Upper lobe of right lung (tissue), 1 donor: ENCODE results near the gene CDKAL1. TPM values are rescaled to one million over a fixed set of nuclear protein-coding genes. Genes with fewer than 3 reads are reported as not detected.

Experiments used
- ATAC-seq: fragments of 200-7000 bp; cut with Tn5 transposase; one replicate; pipeline ENCODE4 v1.9.1; 2020; ENCODE audit warnings: mild to moderate bottlenecking, moderate library complexity
- DNase-seq: peaks from one replicate; pipeline ENCODE4 v3.0.0-alpha.2; 2020
- H3K27ac ChIP-seq: fragments of 200-600 bp; one replicate; pipeline ENCODE4 v1.8.0; 2022
- H3K27me3 ChIP-seq: fragments of 200-600 bp; one replicate; pipeline ENCODE4 v1.8.0; 2022; ENCODE audit warnings: mild to moderate bottlenecking
- H3K36me3 ChIP-seq: fragments of 200-600 bp; one replicate; pipeline ENCODE4 v1.8.0; 2022
- H3K4me1 ChIP-seq: fragments of 200-600 bp; one replicate; pipeline ENCODE4 v1.8.0; 2022
- H3K4me3 ChIP-seq: fragments of 200-600 bp; one replicate; pipeline ENCODE4 v1.8.0; 2022; ENCODE audit warnings: mild to moderate bottlenecking
- H3K9me3 ChIP-seq: fragments of 200-600 bp; one replicate; pipeline ENCODE4 v1.8.0; 2022
- intact Hi-C: fragments of 100-400 bp; cut with DNase I; formaldehyde crosslinking; loops from one replicate; pipeline ENCODE4 v1.11.0; 2022
- total RNA-seq: library from RNA; stranded (reverse); fragmentation: NEBNext Ultra II Directional; extraction: Animal tissue kit (Norgen Biotek cat#: 25700); gene quantifications from one replicate; pipeline ENCODE4 v1.2.1, GENCODE V29; 2021
- TF ChIP-seq, protein P1 (sequence below): fragments of 200-600 bp; IDR thresholded peaks from one replicate; pipeline ENCODE4 v1.8.0; 2022; ENCODE audit warnings: antibody characterized with exemption
- donor health status: DM: no; HTN: yes; CAD: no; lungs with severe emphysema.

CDKAL1 gene
- total RNA-seq, 1 donor from 2014 or later: 16.0 TPM

DNA sequence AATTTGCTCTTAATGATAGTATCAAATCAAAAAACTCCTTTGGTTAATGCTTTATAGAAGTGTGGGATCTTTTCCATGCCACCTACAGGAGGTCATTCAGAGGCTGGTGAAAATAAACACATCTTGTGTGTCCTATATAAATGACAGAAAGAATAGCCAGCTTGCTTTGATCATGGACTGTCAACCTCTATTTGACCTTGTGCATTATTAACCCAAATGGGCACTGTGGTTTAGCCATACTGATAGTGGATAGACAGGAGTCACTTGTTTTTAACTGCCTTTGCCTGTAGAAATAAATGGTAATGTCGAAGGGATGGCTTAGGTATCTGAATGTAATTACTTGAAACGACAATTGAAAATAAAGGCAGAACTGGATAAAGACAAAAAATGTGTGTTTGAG, 123.8 kb downstream of the CDKAL1 start:
- Histone ChIP-seq H3K36me3 (no peaks in the 10 kb centered on the region), H3K4me1 (peaks cover 5% of the 10 kb centered on the region), H3K9me3 (no peaks in the 10 kb centered on the region), H3K27ac (no peak overlapping the region), H3K4me3 (no peak overlapping the region), H3K27me3 (no peaks in the 10 kb centered on the region)
- ATAC-seq (no peak), DNase-seq (no peak)
- intact Hi-C loops: no loop called here
- TF ChIP-seq, protein P1, sequence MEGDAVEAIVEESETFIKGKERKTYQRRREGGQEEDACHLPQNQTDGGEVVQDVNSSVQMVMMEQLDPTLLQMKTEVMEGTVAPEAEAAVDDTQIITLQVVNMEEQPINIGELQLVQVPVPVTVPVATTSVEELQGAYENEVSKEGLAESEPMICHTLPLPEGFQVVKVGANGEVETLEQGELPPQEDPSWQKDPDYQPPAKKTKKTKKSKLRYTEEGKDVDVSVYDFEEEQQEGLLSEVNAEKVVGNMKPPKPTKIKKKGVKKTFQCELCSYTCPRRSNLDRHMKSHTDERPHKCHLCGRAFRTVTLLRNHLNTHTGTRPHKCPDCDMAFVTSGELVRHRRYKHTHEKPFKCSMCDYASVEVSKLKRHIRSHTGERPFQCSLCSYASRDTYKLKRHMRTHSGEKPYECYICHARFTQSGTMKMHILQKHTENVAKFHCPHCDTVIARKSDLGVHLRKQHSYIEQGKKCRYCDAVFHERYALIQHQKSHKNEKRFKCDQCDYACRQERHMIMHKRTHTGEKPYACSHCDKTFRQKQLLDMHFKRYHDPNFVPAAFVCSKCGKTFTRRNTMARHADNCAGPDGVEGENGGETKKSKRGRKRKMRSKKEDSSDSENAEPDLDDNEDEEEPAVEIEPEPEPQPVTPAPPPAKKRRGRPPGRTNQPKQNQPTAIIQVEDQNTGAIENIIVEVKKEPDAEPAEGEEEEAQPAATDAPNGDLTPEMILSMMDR: no peak

DNA sequence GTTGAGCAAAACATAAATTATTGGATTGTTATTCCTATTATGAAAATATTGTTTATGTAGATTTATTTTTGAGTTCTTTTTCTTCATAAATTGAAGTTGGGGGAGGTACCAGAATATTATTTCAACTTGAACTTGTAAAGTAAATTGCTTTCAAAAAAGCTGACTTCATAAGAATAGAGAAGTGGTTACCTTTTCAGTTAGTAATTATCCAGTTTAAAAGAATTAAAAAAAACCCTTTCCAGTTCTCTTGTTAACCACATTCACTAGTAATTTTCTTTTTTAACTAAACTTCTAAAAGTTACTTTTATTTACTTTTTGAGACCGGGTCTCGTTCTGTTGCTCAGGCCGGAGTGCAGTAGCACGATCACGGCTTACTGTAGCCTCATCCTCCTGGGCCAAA, 124.3 kb downstream of the CDKAL1 start:
- Histone ChIP-seq H3K4me1 (peaks cover 5% of the 10 kb centered on the region), H3K9me3 (no peaks in the 10 kb centered on the region), H3K27ac (no peak overlapping the region), H3K4me3 (no peak overlapping the region), H3K36me3 (no peaks in the 10 kb centered on the region), H3K27me3 (no peaks in the 10 kb centered on the region)
- DNase-seq (no peak), ATAC-seq (no peak)
- intact Hi-C loops: no loop called here
- TF ChIP-seq, protein P1: no peak

DNA sequence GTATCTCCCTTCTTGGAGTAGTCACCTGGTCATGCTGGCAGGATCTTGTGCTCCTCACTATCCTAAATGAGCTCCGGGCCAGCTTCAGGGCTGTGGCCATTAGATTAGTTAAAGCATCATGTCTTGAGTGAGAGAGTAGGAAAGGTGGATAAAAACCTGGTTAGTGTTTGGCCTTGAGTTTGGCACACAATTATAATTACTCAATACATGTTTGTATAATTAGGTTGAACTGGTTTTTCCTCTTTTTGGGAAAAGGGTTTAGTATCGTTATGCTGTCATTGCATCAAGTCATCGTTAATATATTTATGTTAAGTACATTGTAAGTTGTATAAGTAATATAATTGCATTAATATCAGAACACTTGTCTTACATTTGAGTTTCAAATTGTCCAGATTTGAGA, 126.3 kb downstream of the CDKAL1 start:
- intact Hi-C loops: no loop called here
- Histone ChIP-seq H3K4me1 (peaks cover 5% of the 10 kb centered on the region), H3K27ac (no peak overlapping the region), H3K36me3 (no peaks in the 10 kb centered on the region), H3K9me3 (no peaks in the 10 kb centered on the region), H3K4me3 (no peak overlapping the region), H3K27me3 (no peaks in the 10 kb centered on the region)
- DNase-seq (no peak), ATAC-seq (no peak)
- TF ChIP-seq, protein P1: no peak

DNA sequence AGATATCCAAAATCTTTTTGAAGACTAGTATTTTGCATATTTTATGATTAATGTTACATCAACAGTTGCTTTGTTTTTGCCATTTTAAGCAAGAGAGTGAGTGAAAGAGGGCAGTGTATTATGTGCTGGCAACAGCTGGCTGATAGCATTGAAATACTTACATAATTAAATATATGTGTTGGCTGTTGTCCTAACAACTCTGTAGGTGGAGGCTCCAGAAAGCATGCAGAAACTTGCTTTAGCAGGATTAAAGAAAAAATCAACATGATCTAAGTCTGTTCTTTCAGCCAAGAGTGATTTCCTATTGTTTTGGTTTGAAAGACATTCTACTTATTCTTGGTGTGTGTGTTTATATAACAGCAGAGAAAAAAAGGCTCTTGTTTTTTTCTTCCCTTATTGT, 127.5 kb downstream of the CDKAL1 start:
- Histone ChIP-seq H3K36me3 (no peaks in the 10 kb centered on the region), H3K4me3 (no peak overlapping the region), H3K4me1 (peaks cover 5% of the 10 kb centered on the region), H3K27me3 (no peaks in the 10 kb centered on the region), H3K9me3 (no peaks in the 10 kb centered on the region), H3K27ac (no peak overlapping the region)
- intact Hi-C loops: no loop called here
- TF ChIP-seq, protein P1: no peak
- DNase-seq (no peak), ATAC-seq (no peak)

DNA sequence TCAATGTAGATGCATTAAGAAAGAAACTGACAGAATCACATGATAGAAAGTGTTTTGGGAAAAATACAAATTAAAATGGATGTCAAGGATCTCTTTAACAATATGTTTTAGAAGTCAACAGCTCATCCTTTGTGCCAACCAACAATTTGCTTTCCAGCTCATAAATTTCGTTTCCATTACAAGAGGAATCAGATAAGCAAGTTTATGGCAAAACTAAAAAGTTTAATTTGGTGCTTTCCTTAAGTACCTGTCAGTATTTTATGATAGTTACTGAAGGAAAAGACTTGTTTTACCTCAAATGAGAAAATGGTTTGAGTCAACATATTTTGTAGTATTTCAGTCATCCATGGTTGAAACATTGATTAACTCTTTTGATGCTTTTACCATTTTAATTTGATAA, 130.0 kb downstream of the CDKAL1 start:
- Histone ChIP-seq H3K27me3 (no peaks in the 10 kb centered on the region), H3K36me3 (no peaks in the 10 kb centered on the region), H3K4me1 (peaks cover 5% of the 10 kb centered on the region), H3K4me3 (no peak overlapping the region), H3K9me3 (no peaks in the 10 kb centered on the region), H3K27ac (no peak overlapping the region)
- intact Hi-C loops: no loop called here
- DNase-seq: no peak
- ATAC-seq: no peak
- TF ChIP-seq, protein P1: no peak

DNA sequence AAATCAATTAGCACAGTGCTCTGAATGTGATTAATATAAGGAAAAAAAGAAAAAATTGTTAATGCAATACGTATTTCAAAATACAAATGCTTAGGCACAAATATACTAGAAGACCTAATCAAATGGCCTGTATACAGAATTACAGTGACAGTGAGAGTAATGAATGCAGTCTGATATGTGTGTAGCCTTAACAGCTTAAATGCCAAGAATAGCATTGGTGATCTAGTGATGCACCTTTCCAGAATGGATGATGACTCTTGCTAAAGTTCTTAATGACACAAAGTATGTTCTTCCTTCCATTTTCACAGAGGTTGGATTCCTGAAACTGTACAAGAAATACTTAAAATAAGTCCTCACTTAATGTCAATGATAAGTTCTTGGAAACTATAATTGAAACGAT, 131.0 kb downstream of the CDKAL1 start:
- no peak for DNase-seq
- no peaks in the 10 kb centered on the region for H3K9me3 ChIP-seq
- ATAC-seq: no peak
- H3K27ac ChIP-seq: no peak overlapping the region
- no peaks in the 10 kb centered on the region for H3K27me3 ChIP-seq
- H3K4me1 ChIP-seq: peaks cover 5% of the 10 kb centered on the region
- intact Hi-C loops: no loop called here
- no peak overlapping the region for H3K4me3 ChIP-seq
- TF ChIP-seq, protein P1: no peak
- H3K36me3 ChIP-seq: no peaks in the 10 kb centered on the region
